GM12872 (cell line): ENCODE measurements around the gene FAN1.

ENCODE experiments used
- TF ChIP-seq, protein P1 (sequence below): IDR thresholded peaks from 3 replicates; pipeline ENCODE4 v1.5.1; 2011; ENCODE audit warnings: low read depth, mild to moderate bottlenecking, low read length, moderate library complexity; ENCODE audit not compliant: insufficient read depth

Gene FAN1

DNA sequence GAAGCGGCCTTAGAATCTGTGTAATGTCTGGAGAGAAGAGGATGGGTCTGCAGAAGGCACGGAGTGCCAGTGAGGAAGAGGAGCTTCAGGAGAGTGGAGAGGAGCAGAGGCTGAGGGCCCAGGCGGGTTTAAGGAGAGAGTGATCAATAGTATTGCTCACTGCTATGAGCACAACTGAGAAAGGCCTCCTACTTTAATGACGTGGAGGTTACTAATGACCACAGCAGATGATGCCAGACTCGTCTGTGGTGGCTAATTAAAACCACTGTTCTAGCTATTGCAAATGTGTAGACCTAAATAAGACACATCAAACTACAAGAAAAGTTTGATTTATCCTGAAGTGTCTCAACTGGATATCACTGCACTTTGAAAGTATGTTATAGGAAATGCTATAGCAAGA is 54.5 kb downstream of the FAN1 start:
- TF ChIP-seq, protein P1, sequence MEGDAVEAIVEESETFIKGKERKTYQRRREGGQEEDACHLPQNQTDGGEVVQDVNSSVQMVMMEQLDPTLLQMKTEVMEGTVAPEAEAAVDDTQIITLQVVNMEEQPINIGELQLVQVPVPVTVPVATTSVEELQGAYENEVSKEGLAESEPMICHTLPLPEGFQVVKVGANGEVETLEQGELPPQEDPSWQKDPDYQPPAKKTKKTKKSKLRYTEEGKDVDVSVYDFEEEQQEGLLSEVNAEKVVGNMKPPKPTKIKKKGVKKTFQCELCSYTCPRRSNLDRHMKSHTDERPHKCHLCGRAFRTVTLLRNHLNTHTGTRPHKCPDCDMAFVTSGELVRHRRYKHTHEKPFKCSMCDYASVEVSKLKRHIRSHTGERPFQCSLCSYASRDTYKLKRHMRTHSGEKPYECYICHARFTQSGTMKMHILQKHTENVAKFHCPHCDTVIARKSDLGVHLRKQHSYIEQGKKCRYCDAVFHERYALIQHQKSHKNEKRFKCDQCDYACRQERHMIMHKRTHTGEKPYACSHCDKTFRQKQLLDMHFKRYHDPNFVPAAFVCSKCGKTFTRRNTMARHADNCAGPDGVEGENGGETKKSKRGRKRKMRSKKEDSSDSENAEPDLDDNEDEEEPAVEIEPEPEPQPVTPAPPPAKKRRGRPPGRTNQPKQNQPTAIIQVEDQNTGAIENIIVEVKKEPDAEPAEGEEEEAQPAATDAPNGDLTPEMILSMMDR, result no peak

DNA sequence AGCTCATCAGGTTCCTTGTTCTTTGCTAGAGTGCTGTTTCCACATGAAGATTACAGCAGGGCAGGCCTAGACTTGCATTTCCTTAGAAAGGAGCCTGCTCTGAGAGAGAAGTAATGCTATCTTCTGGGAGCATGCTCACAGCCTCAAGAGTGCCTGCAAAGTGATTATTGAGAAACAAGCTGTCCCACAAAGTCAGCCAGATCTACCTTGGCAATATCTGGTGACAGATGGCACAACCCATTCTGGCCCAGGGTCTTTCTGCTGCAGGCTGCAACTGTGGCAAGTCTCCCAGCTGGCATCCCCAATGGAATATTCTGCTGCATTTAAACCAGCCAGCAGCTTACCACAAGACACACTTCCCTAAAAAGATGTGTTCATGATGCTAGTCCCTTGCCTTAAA is 58.4 kb downstream of the FAN1 start:
- TF ChIP-seq, protein P1, result no peak

DNA sequence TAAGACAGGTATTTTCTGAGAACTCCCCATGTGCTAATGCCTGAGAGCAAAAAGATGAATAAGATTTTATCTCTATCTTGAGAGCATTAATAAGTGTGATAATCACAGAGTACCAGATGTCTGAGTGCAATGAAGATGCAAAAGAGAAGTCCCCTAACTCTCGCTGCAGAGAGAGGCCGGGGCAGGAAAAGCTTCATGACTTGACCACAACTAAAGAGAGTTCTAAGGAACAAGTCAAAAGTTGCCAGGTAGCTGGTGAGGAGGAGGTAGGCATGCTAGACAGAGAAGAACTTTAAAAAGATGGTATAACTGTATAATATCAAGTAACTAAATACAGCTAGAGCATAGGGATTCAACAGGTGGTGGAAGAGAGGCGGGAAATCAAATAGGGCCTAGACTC is 58.9 kb downstream of the FAN1 start:
- TF ChIP-seq, protein P1, result no peak

DNA sequence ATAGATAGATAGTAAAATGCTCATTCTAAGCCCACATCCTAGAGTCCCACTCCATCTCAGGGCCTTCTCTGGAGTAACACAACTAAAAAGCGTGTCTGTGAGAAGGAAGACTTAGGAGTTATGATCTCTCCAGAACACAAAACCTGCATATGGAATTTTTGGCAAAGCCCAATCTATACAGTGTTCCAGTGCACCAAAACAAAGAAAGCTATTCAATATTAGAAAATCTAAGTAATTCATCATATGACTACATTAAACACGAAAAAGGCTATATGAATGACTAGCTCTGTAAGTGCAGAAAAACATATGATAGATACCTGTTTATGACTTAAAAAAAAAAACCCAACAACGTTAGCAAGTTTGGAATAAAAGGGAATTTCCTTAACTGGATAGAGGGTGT is 60.0 kb downstream of the FAN1 start:
- TF ChIP-seq, protein P1, result no peak

DNA sequence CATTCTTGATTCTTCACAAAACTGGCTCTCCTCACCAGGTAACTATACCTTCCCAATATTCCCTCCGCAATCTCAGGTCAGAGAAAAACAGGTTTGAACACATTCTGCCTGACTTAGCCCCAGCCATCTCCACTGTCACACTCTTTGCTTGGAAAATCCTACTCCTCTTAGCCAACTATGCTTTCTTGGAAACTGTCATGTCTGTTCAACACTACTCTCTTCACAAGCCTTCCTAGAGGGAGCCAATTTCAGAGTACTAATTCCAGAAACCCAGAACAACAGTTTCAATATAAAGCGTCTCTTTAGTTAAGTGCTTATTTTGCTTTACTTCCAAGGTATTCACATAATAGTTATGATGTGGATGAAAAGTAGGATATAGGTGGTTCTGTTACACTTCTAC is 66.0 kb downstream of the FAN1 start:
- TF ChIP-seq, protein P1, result no peak

DNA sequence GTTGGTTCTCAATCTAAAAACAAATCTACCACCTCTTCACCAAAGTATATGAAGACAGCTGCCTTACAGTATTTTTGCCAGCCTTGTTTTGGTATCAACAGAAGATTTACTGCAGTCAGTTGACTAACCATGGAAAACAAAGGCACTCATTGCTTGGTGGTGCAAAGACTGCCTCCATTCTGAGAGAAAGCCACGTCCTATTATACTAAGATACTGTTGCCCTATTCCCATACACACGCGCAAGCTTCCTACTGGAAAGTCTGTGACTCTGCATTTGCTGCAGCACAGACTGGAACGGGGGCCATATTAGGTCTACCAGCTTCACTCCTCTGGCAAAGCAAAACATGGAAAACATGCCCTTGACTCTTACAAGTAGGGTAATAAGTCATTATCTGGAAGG is 69.7 kb downstream of the FAN1 start:
- TF ChIP-seq, protein P1, result no peak

DNA sequence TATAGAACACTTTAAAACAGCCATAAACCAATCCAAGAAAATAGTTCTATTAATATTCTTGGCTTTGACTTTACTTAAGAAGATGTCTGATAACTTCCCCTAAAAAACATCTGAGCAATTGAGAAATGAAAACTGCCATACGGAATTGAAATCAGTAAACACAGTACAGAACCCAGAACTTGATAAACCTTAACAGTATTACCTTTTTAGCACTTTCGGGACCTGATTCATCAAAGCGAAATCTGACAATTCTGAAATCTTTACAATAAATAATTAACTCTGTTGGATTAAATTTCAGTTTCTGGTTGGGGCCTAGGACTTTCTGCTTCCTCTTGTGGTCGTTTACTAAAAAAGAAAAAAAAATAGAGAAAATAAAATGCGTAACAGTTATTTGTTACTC is 70.4 kb downstream of the FAN1 start:
- TF ChIP-seq, protein P1, result no peak

DNA sequence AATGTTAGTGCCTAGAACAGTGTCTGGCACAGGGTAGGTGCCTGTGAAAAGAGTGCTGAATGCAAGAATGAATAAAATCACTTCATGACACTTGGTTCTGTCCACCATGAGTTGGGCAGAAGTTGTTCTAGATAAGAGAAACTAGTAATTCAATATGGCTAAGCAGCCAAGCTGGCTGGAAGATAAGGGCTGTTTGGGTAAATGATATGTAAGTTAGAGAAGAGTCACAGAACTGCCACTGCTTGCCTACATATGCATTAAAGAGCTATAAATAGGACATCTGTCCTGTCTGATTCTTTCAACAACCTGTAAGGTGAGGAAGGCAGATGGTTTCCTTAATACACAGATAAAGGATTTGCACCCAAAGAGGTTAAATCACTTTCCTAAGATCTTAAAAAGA is 74.6 kb downstream of the FAN1 start:
- TF ChIP-seq, protein P1, result no peak
